Erythroblast (primary cell): Measurements from ENCODE around the gene CMTR1.

ENCODE experiments used
- DNase-seq, 2 experiments: peaks; one replicate each; lab custom pipeline; 2025; lab: John Stamatoyannopoulos, UW
- GATA1 ChIP-seq: IDR thresholded peaks from 2 replicates; pipeline ENCODE4 v1.6.1; 2011; ENCODE audit warnings: low read depth, mild to moderate bottlenecking, control low read depth, low read length, moderate library complexity
- POLR2A ChIP-seq: IDR thresholded peaks from 2 replicates; pipeline ENCODE4 v1.6.1; 2011; ENCODE audit warnings: mild to moderate bottlenecking, low read length

CMTR1 gene

DNA sequence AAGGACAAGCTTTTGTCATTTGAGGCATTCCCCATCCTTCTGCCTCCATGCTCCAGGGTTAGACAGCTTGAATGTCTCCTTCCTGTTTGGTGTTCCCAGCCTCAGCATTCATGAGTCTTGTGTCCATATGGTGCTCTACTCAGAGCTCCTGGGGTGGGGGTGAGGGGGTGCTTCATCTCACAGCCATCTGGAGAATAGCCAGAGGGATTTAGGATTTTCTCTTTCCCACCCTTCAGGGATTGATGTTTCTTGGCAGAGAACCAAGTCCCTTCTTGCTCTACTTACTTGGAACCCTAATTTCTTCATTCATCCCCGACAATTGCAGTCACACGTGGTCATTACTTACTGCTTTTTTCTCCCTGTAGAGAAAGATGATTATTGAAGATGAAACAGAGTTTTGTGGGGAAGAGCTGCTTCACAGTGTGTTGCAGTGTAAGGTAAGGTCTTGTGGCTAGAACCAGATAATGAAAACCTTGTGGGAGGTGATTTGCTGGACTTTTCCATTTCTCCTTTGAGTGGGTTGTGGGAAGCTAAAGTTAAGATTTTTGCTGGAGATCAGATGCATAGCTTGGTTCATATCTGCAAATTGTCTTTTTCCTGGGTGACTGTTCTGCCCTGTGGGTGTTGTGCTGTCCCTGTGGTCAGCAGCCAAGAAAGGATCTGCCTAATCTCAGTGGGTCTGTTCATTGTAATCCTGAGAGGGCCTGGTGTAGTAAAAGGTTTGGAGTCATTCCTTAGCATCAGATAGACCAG lies 18.6 kb downstream of the CMTR1 start:
- TF ChIP-seq GATA1 = no peak
- no peak for TF ChIP-seq POLR2A
- DNase-seq = no peak

DNA sequence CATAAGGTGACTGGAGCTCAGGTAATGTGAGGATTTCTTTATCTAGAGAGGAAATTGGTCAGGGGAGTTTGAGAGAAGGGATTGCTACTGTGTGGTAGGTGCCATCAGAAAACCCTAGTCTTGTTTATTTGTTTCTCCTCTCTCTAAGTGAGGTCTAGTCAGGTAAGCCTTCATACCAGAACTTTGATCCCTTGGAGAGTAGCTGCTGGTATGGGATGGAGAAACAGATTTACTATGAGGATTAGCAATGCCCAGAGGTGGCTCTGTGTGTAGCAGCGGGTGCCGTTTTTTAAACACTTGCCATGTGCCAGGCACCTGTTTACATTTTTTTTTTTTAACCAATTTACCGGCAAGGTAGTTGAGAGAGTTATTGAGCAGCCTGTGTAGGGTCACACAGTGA lies 19.5 kb downstream of the CMTR1 start:
- DNase-seq = no peak
- TF ChIP-seq GATA1 (no peak), POLR2A (no peak)

DNA sequence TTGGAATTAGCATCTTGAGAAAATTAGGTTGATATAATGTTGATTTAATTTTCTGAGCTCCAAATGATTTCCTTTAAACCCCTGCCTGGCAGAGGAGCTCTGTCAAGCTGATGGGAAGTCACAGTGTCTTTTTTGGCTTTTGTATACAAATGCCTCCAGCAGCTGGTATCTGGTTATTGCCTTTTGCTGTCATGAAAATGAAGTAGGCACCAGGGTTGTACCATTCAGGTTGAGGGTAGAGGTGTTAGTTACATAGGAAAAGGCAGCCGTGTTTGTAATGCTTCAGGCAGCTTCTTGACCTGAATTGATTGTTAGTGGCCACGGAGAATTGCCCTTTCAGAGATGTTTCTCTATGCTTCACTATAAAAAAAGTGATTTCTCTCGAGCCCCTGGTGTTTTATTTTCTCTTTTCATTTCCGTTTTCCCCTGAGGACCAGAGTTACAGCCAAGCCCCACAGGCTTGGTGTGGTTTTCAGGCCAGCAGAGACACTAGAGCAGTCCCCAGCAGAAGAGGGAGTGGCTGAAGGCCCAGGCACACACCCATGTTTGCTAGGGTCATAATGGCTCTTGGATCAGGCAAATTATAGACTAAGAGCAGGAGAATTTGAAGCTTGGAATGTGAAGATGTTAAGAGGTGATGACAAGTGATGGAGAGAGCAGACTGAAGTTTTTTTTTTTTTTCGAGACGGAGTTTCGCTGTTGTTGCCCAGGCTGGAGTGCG lies 21.6 kb downstream of the CMTR1 start:
- DNase-seq = no peak
- TF ChIP-seq GATA1 (no peak), POLR2A (no peak)

DNA sequence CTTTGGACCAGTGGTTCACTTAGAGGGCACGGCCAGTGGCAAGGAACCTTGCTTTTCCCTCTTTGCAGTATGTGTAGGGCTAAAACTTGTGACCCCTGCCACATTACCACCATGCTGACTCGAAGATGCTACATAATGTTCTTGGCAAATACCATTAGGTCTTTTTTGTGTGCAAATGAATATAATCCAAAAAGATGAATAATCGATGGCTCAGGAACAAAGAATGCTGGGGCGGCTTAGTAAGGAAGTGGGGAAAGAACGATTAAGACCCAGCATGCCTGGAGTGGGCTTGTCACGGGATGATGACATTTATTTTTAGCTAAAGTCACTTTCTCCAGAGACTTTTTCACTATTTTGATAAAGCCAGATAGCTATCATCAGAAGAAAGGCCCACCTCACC lies 23.1 kb downstream of the CMTR1 start:
- no peak for TF ChIP-seq POLR2A
- no peak for TF ChIP-seq GATA1
- DNase-seq = no peak

DNA sequence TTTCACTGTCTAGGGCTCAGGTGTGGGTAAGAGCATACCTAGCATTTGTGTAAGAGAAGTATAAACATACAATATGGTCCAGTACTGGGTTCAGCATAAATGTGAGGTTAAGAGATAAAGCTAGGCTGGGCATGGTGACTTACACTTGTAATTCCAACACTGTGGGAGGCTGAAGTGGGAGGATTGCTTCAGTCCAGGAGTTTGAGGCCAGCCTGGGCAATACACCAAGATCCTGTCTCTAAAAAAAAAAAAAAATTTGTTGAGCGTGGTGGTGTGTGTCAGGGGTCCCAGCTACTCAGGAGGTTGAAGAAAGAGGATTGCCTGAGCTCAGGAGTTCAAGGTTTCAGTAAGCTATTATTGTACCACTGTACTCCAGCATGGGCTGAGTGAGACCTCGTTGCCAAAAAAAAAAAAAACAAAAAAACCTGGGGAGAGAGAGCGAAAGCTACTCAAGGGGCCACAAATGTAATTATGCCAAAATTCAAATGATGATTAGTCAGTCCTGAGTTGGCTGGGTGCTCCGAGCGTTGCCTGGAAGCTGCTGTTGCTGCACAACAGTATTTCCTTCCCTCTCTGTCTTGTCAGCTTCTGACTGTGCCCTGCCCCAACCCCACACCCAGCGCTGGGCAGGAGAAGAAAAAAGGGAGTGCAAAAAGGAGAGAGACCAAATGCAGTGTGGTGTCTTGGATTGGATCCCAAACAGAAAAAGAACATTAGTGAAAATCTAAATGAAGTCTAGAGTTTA lies 24.0 kb downstream of the CMTR1 start:
- TF ChIP-seq POLR2A = no peak
- TF ChIP-seq GATA1 = no peak
- peak in 1 of 2 experiments; percentile 16 for DNase-seq

DNA sequence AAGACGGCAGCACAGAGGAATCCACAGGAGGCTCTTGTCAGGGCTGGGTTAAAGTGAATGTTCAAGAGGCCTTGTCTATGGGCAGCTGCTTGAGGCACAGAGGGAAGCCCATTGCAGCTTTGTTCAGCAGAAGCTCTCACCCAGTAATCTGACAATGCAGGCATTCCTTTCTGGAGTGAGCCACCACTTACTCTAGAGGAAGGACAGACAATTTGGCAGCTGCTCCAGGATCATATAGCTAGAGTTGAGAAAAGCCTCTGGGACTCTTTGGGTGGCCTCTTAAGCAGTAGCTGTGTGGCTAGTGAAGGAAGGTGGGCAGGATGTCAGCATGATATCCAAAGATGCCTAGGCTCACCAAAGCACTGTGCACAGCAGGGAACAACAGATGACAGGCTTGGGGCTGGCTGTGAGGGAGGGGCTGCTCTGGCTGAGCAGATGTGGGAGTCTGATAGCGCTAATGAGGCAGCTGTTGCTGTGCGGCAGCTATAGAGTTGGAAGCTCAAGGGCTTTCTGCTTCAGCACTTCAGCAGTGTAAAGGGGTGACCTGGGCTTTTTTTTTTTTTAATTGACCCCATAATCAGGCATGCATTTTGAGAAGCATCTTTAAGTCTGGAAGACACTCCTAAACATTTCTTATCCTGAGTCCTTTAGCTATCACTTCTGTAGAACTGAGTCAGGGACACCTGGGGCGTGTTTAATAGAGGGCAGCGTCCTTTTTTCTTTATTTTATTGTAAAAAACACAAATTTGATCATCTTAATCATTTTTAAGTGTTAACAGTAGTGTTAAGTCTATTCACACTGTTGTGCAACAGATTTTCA lies 27.2 kb downstream of the CMTR1 start:
- TF ChIP-seq POLR2A = peak; percentile 48
- peak; percentile 92 for TF ChIP-seq GATA1
- DNase-seq = peak; percentile 96 to 99

DNA sequence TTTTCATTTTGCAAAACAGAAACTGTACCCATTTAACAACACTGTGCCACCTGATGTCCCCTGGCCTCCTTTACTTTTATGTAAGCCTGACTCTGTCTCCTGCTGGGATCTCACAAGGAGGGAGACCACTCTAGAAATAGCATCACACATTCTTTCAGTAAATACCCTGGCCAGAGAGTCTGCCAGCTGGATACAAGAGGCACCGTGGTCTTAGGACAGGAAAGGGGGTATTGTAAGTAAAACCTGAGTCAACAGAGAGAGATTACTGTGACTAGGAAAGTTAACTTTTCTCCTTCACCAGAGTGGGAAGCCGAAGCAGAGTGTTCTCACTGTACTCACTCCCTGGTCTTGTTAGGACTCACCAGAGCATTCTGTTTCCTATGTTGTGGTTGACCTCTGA lies 27.8 kb downstream of the CMTR1 start:
- DNase-seq = peak; percentile 32 to 53
- TF ChIP-seq POLR2A (no peak), GATA1 (no peak)

DNA sequence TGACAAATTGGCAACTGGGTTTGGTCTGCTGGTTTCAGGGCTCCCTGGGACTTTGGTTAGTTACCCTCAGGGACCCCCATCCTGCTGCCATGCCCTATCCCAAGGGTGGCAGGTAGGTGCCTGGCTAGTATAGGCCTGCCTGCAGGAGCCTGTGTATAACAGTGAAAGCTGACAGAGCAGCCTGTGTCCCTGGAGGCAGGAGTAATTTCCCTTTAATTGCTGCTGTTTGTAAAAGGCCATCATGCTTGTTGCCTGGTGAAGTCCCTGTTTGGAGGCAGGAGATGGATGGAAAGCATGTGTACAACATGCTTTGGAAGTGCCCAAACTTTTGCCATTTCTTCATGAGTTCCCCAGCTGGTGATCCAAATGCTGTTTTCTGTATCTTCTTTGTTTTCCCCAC lies 30.1 kb downstream of the CMTR1 start:
- no peak for DNase-seq
- TF ChIP-seq GATA1 (no peak), POLR2A (no peak)

DNA sequence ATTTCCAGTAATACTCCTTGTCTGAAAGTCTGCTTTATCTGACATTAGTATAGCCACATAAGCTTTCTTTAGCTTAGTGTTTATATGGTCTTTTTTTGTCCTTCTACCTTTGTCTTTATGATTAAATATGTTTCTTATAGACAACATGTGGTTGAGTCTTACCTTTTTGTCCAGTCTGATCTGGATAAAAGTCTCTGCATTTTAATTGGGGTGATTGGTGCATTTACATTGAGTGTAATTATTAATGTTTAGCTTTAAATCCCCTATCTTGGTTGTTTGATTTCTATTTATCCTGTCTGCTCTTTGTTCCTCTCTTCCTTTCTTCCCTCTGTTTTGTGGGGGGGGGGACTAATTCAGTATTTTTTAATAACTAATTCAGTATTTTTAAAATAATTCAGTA lies 34.7 kb downstream of the CMTR1 start:
- TF ChIP-seq GATA1 (no peak), POLR2A (no peak)
- DNase-seq = no peak

DNA sequence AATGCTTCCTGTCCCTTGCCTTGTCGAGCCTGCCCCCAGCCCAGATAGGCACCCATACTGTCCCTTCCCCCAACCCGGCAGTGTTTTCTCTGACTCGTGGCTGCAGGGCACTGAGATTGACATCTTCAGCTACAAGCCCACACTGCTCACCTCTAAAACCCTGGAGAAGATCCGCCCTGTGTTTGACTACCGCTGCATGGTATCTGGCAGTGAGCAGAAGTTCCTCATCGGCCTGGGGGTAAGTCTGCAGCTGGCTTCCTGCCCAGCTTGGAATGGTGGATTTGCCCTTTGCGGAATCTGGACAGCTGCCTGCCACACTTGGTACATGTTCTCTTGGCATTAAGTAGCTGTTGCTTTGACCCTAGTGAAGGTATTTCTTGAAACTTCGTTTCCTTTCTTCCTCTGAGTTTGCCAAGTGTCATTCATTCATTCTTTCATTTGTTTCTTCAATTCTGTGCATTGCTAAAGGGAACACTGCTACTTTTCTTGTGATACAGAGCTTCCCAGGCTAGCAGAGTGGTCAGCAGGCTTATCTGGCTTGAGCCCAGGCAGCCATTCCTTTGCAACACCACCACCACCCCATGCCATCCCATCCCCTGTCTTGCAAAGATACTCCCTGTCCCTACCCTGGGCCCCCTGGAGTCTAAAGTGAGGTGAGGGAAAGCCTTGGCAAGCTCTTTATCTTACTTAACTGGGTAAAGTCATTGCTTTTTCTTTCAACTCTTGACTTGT lies 40.5 kb downstream of the CMTR1 start:
- DNase-seq = peak; percentile 19 to 27
- TF ChIP-seq POLR2A (no peak), GATA1 (no peak)

DNA sequence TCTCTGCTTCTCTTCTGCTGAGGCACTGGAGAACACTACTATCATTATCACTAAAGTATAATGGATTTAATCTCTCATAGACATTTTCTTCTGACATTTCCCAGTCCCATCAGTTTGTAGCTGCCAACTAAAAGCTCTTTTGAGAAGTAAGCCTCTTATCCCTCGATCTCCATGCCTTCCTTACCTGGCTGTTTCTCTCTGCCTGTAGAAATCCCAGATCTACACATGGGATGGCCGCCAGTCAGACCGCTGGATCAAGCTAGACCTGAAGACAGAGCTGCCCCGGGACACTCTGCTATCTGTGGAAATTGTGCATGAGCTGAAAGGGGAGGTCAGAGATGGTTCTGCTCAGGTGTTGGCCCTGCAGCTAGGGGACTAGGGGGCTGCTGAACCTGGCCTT lies 41.3 kb downstream of the CMTR1 start:
- DNase-seq = no peak
- TF ChIP-seq GATA1 (no peak), POLR2A (no peak)

DNA sequence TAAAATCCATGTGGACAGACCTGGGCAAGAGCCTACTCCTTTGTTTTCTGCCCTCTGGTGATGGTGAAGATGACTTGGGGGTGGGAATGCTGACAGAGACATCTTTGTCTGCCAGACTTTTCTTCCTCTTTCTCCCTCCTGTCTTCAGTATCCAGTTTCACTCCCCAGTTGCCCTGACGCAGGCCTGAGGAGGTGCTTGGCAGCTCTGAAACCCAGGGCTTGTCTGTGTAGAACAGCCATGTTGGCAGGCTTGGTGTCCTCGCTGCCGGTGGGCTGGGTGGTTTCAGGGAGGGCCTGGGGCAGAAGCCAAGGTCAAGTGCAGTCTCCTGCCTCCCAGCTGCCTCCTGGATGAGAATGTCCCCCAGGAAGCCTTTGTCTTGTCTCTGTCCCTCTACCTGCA lies 44.2 kb downstream of the CMTR1 start:
- DNase-seq = no peak
- TF ChIP-seq GATA1 = no peak
- no peak for TF ChIP-seq POLR2A
